ENCODE measurements around the gene HOMER2.
"Not testable (repeated sequence)": the region's sequence is repeated elsewhere in the genome, so short reads cannot be mapped to it uniquely, and the experiment has no call there.

Gene HOMER2

DNA sequence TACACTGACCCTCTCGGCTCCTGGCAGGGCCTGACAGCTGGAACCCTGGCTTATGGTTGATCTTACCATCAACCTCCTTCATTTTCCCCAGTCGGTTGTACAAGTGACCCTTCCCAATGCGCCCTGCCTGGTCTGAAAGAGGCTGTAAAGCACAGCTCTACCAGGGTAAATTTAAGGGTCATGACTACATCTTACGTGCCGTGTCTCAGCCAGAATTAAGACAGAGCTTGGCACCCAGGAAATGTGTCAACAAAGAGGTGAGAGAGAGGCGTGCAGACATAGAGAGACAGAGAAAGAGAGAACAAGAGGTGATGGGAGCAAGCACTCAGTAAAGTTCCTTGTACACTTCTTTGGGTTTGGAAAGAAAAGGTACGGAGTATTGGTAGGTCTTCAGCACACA lies 28.8 kb downstream of the HOMER2 start:
- DNase-seq: no peak

- no peak for DNase-seq
Observed at GRCh38 chr15:82922737-82923136, 29.8 kb downstream of the HOMER2 start.

GRCh38 chr15:82921939-82922338 lies 30.6 kb downstream of the HOMER2 start:
- DNase-seq: no peak

GRCh38 chr15:82921242-82921641 lies 31.3 kb downstream of the HOMER2 start:
- no peak for DNase-seq

GRCh38 chr15:82919231-82919886 lies 33.2 kb downstream of the HOMER2 start:
- peak; percentile 66 for DNase-seq

- DNase-seq: no peak
Observed at GRCh38 chr15:82918607-82919230, 33.8 kb downstream of the HOMER2 start.

- no peak for DNase-seq
Observed at GRCh38 chr15:82918162-82918561, 34.4 kb downstream of the HOMER2 start.

GRCh38 chr15:82917249-82917648 lies 35.3 kb downstream of the HOMER2 start:
- no peak for DNase-seq

GRCh38 chr15:82916161-82916952 lies 36.2 kb downstream of the HOMER2 start:
- DNase-seq: no peak

DNA sequence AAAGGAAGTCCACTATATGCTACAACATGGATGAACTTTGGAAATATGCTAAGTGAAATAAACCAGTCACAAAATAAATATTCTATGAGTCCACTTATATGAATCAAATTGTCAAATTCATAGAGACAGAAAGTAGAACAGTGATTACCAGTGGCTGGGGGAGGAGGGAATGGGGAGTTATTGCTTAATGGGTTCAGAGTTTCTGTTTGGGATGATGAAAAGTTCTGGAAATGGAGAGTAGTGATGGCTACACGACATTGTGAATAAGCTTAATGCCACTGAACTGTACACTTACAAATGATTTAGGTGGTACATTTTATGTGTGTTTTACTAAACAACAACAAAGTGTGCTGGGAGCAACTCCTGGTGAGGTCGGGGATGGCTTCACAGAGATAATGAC lies 38.1 kb downstream of the HOMER2 start:
- no peak for DNase-seq

DNA sequence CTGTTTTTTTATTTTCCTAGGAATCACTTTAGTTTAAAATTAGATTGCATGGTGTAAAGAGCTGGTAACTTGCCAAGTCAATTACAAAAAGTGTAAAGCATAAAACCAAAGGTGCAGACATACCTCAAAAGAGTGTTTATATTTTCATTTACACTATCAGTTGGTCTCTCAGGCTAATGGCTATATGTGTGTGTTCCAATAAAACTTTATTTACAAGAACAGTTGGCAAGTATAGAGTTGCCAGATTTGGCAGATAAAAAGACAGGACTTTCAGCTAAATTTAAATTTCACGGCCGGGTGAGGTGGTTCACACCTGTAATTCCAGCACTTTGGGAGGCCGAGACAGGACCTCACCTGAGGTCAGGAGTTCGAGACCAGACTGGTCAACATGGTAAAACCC lies 41.1 kb downstream of the HOMER2 start:
- DNase-seq: no peak

- no peak for DNase-seq
Observed at GRCh38 chr15:82910721-82911120, 41.8 kb downstream of the HOMER2 start.

DNA sequence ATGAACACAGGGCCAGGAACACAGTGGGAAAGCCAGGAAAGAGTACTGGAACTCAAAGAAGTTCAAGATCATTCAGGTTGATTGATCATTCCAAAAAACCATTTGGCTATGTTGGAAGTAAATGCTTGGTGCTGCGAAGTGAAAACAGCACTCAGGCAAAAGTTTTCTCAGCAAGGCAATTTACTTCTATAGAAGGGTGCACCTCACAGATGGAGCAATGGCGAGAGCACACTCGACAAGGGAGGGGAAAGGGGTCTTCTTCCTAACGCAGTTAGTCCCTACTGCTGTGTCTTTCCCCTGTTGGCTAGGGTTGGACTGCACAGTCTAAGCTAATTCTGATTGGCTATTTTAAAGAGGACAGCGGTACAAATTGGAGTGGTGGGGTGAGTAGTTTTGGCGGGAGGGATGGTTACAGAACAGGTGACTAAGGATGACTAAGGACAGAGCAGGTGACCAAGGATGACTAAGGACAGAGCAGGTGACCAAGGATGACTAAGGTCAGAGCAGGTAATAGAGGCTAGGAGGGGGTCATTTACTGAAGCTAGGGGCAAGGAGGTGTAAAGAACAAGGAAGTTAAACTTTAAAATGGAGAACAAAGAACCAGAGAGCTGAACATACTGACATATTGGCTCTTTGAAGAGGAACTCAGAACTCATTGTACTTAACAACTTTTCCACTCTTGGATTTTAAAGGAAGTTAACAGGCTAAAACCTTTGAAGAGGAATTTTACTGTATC lies 43.3 kb downstream of the HOMER2 start:
- DNase-seq: no peak

DNA sequence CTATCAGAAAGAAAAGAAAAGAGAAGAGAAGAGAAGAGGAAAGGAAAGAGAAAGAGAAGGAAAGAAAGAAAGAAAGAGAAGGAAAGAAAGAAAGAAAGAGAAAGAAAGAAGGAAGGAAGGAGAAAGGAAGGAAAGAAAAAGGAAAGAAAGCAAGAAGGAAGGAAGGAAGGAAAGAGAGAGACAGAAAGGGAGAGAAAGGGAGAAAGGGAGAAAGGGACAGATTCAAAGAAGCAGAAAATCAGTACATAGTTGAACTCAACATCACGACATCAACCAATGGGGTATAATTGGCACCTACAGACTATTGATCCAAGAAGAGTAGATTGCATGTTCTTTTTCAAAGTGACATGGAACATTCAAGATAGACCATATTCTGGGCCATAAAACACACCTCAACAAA lies 45.2 kb downstream of the HOMER2 start:
- no peak for DNase-seq

DNA sequence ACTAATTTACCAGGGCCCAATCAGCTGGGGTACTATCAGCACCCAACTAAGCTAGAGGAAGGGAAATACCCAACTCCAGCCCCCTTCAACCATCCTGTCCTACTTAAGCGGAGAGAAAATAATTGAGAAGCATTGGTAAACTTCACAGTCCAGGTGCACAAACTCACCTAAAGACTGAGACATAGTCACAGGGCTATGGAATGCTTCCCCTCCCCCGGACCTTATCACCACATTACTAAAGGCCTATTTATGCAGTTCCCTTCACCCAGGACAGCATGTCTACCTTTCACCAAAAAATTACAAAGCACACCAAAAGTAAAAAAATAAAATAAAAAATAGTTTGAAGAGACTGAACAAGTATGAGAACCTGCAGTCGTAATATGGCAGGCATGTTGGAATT lies 47.9 kb downstream of the HOMER2 start:
- DNase-seq: no peak

- DNase-seq: no peak
Observed at GRCh38 chr15:82903511-82903910, 49.0 kb downstream of the HOMER2 start.

DNA sequence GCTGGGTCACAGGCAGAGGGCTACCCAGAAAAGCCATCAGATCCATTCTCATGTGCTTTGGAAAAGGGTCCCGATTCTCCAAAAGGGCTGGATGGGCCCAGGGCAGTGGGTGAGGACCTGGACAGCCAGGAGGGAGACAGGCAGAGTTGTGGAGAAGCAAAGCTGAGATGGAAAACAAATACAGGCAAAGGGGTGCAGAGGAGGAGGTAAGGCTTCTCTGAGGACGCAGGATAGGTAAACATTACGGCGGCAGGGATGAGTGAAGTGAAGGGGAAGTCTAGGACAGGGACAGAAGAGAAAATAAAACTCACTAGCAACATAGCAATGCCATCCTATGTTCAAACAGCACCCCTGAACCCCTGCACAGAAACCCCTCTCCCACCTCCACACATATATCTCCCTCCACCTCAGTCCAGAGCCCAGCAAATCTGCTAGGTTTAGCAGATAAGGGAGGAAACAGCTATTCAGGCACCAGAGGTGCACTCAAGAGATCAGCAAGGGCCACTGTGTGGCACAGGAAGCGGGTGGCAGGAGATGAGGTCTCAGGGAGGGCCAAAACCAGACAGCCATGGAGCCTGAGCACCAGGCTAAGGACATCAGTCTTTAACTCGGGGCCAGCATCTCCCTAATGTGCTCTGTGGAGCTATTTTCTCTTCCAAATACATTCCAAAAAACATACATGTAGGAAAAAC lies 51.3 kb downstream of the HOMER2 start:
- DNase-seq: no peak

DNA sequence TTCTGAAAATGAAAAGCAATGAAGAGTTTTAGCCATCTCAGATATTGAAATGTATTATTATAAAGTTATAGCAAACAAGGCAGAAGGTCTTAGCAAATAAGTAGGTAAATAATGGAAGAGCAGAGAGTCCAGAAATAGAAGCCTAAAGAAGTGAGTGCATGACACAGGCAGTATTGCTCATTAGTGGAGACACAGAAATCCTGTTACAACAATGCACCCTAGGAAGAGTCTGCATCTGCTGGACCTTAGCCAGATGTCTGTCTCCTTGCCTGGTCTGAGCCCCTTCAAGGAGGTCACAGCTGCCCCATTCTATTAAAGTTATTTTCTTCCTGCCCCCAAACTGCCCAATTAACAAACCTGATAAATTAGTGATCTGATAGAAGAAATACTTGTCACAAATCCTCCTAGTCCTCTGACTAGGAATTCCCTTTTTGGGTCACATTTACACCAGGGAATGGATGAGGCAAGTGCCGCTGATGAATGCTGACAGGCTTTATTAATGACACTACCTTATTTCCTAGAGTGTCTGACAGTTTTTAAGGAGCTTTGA lies 51.9 kb downstream of the HOMER2 start:
- no peak for DNase-seq

- DNase-seq: no peak
Observed at GRCh38 chr15:82898961-82899360, 53.6 kb downstream of the HOMER2 start.

- DNase-seq: no peak
Observed at GRCh38 chr15:82895983-82896382, 56.5 kb downstream of the HOMER2 start.

DNA sequence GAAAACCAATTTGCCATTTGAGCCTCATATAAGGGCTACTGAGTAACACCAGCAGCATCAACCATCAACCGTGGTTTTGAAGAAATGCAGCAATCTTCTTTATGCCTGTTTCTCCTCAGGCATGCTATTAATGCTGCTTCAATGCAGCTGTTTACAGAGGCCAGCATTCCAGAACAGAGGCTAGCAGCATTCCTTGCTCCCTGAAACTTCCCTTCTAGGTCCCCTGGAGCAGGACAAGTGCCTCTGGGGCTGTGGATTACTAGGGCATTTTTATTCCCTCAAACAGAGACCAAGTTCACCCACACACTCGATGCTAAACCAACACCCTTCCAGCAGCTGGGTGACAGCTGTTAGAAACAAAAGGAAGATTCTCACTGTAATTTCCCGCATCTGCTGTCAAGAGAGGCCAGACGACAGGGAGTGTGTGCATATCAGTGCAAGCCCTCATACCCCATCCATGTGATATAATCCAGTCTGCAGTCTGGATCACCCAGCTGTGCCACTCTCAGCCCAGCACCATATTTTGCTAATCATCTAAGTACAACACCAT lies 57.5 kb downstream of the HOMER2 start:
- DNase-seq: no peak

DNA sequence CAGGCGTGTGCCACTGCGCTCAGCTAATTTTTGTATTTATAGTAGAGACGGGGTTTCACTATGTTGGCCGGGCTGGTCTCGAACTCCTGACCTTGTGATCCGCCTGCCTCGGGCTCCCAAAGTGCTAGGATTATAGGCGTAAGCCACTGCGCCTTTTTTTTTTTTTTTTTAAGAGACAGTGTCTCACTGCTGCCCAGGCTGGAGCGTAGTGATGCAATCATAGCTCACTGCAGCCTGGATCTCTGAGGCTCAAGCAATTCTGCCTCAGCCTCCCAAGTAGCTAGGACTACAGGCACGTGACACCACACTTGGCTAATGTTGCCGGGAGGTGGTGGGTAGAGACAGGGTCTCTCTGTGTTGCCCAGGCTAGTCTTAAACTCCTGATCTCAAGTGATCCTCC lies 59.0 kb downstream of the HOMER2 start:
- not testable (repeated sequence) for DNase-seq
